Fibroblast of lung (primary cell): ENCODE results near the gene GMPS. TPM values are rescaled to one million over a fixed set of nuclear protein-coding genes. Genes with fewer than 3 reads are reported as not detected.
A peak's percentile ranks its signal among the peaks of the same experiment; 100 is the strongest.

Source experiments
- DNase-seq, 2 donors: peaks; one replicate each; pipeline versions ENCODE4 v3.0.0 to v3.0.0-alpha.2; 2010; ENCODE audit warnings: low read depth in 2 of 2
- H2AFZ ChIP-seq: 2 replicates; pipeline ENCODE4 v1.5.1; 2012; ENCODE audit warnings: low read length, control low read depth, inconsistent platforms
- H3K27ac ChIP-seq: 2 replicates; pipeline ENCODE4 v1.5.1; 2011; ENCODE audit warnings: low read length, control low read depth; ENCODE audit not compliant: insufficient read depth
- H3K27me3 ChIP-seq: 2 replicates; pipeline ENCODE4 v1.5.1; 2011; ENCODE audit warnings: mild to moderate bottlenecking, low read length; ENCODE audit not compliant: control insufficient read depth, insufficient read depth
- H3K36me3 ChIP-seq: 2 replicates; pipeline ENCODE4 v1.5.1; 2011; ENCODE audit warnings: low read length; ENCODE audit not compliant: control insufficient read depth, insufficient read depth
- H3K4me1 ChIP-seq: 2 replicates; pipeline ENCODE4 v1.5.1; 2011; ENCODE audit warnings: low read length; ENCODE audit not compliant: control insufficient read depth, insufficient read depth; ENCODE audit errors: extremely low read depth
- H3K4me2 ChIP-seq: 2 replicates; pipeline ENCODE4 v1.5.1; 2011; ENCODE audit warnings: low read length, control low read depth; ENCODE audit not compliant: insufficient read depth; ENCODE audit errors: extremely low read depth
- H3K4me3 ChIP-seq, 4 experiments: fragments of 200-600 bp in 1 of 4; sonication (generic) in 1 of 4; replicated peaks in 1 of 4; 2 replicates each; pipeline ENCODE4 v1.5.1; 2011 to 2016; ENCODE audit warnings: low read length in 4 of 4, low read depth in 3 of 4, mild to moderate bottlenecking in 3 of 4, control low read depth in 2 of 4, inconsistent platforms in 1 of 4, mixed read lengths in 1 of 4; ENCODE audit not compliant: insufficient read depth in 1 of 4; ENCODE audit errors: control extremely low read depth in 1 of 4
- H3K79me2 ChIP-seq: 2 replicates; pipeline ENCODE4 v1.5.1; 2012; ENCODE audit warnings: mild to moderate bottlenecking, low read length, inconsistent platforms; ENCODE audit not compliant: control insufficient read depth, insufficient read depth
- H3K9ac ChIP-seq: 2 replicates; pipeline ENCODE4 v1.5.1; 2011; ENCODE audit warnings: mild to moderate bottlenecking, low read length, control low read depth; ENCODE audit not compliant: insufficient read depth
- H3K9me3 ChIP-seq: 2 replicates; pipeline ENCODE4 v1.5.1; 2012; ENCODE audit warnings: low read depth, low read length; ENCODE audit not compliant: control insufficient read depth, insufficient read depth
- H4K20me1 ChIP-seq: 2 replicates; pipeline ENCODE4 v1.5.1; 2011; ENCODE audit warnings: low read length; ENCODE audit not compliant: control insufficient read depth, insufficient read depth; ENCODE audit errors: extremely low read depth
- CTCF ChIP-seq, 2 donors: IDR thresholded peaks in 1 of 2; conservative IDR thresholded peaks in 1 of 2; 1 replicate in 1 of 2; 2 replicates in 1 of 2; pipeline ENCODE4 v1.5.1; 2011 to 2012; ENCODE audit warnings: low read length in 2 of 2, control low read depth in 1 of 2, inconsistent platforms in 1 of 2, low read depth in 1 of 2, mild to moderate bottlenecking in 1 of 2
- EZH2 ChIP-seq: IDR thresholded peaks from 2 replicates; pipeline ENCODE4 v1.5.1; 2012; ENCODE audit warnings: low read length, control low read depth, mild to moderate bottlenecking; ENCODE audit errors: missing control alignments
- polyA plus RNA-seq, 2 donors: library from polyadenylated mRNA; depleted of rRNA in 1 of 2; stranded (reverse) in 1 of 2; unstranded in 1 of 2; fragments of >200 nt; gene quantifications; 2 replicates each; pipeline ENCODE4 v1.2.1, GENCODE V29; 2011 to 2012; ENCODE audit warnings: missing spikeins in 1 of 2
- total RNA-seq: library from RNA; depleted of rRNA; stranded (reverse); fragments of >200 nt; gene quantifications from 2 replicates; pipeline ENCODE4 v1.2.1, GENCODE V29; 2014

GMPS gene
- total and polyA plus RNA-seq, 2 donors (not counting 1 experiment from before 2014, with no cell fraction given) = 20.6 to 93.3 TPM

- Histone ChIP-seq H3K4me2 (no peak overlapping the region), H3K79me2 (no peaks in the 10 kb centered on the region), H3K9me3 (no peaks in the 10 kb centered on the region), H3K36me3 (peaks cover 1% of the 10 kb centered on the region), H2AFZ (no peak overlapping the region), H3K27ac (no peak overlapping the region), H3K4me3 (no peak overlapping the region), H3K9ac (no peak overlapping the region), H3K27me3 (no peaks in the 10 kb centered on the region), H4K20me1 (no peaks in the 10 kb centered on the region), H3K4me1 (peaks cover 2% of the 10 kb centered on the region)
- TF ChIP-seq EZH2 (no peak), CTCF (conservative IDR thresholded peaks at IDR 0.05 in 1 of 2, IDR thresholded peaks at IDR 0.05 in 1 of 2; ENCODE audit: low read depth in 1 of 2, low read length in 2 of 2) (no peak)
- DNase-seq = peak in 1 of 2 donors; percentile 14
These were observed 78.0 kb downstream of the GMPS start for GRCh38 chr3:155948476-155948875.

GRCh38 chr3:155949453-155950217 lies 79.2 kb downstream of the GMPS start:
- no peak for DNase-seq
- no peaks in the 10 kb centered on the region for H3K9me3 ChIP-seq
- no peak overlapping the region for H3K27ac ChIP-seq
- no peak overlapping the region for H3K4me3 ChIP-seq
- no peak overlapping the region for H2AFZ ChIP-seq
- no peak for TF ChIP-seq EZH2
- no peak for TF ChIP-seq CTCF (conservative IDR thresholded peaks at IDR 0.05 in 1 of 2, IDR thresholded peaks at IDR 0.05 in 1 of 2; ENCODE audit: low read depth in 1 of 2, low read length in 2 of 2)
- H3K9ac ChIP-seq = no peak overlapping the region
- no peaks in the 10 kb centered on the region for H3K79me2 ChIP-seq
- H4K20me1 ChIP-seq = no peaks in the 10 kb centered on the region
- H3K4me1 ChIP-seq = peaks cover 2% of the 10 kb centered on the region
- H3K36me3 ChIP-seq = peaks cover 1% of the 10 kb centered on the region
- H3K27me3 ChIP-seq = no peaks in the 10 kb centered on the region
- H3K4me2 ChIP-seq = no peak overlapping the region

- no peak overlapping the region for H3K9ac ChIP-seq
- no peaks in the 10 kb centered on the region for H4K20me1 ChIP-seq
- DNase-seq = no peak
- H3K4me2 ChIP-seq = no peak overlapping the region
- H3K9me3 ChIP-seq = no peaks in the 10 kb centered on the region
- H3K4me1 ChIP-seq = no peaks in the 10 kb centered on the region
- TF ChIP-seq EZH2 (no peak), CTCF (conservative IDR thresholded peaks at IDR 0.05 in 1 of 2, IDR thresholded peaks at IDR 0.05 in 1 of 2; ENCODE audit: low read depth in 1 of 2, low read length in 2 of 2) (no peak)
- no peak overlapping the region for H2AFZ ChIP-seq
- H3K79me2 ChIP-seq = no peaks in the 10 kb centered on the region
- H3K4me3 ChIP-seq = no peak overlapping the region
- no peak overlapping the region for H3K27ac ChIP-seq
- H3K27me3 ChIP-seq = no peaks in the 10 kb centered on the region
- H3K36me3 ChIP-seq = no peaks in the 10 kb centered on the region
These were observed 86.3 kb downstream of the GMPS start for GRCh38 chr3:155956508-155957411.
